Osteoblast (primary cell): ENCODE data around the gene CIAPIN1. TPM values are rescaled to one million over a fixed set of nuclear protein-coding genes. Genes with fewer than 3 reads are reported as not detected.

Experiments
- DNase-seq: peaks from one replicate; pipeline ENCODE4 v3.0.0; 2011; ENCODE audit warnings: low spot score, mixed read lengths; ENCODE audit not compliant: insufficient read length; ENCODE audit errors: missing footprints
- H2AFZ ChIP-seq: 2 replicates; pipeline ENCODE4 v1.6.0; 2011; ENCODE audit warnings: mild to moderate bottlenecking, low read length
- H3K27ac ChIP-seq: 2 replicates; pipeline ENCODE4 v1.5.1; 2011; ENCODE audit warnings: mild to moderate bottlenecking, low read depth, low read length, moderate library complexity
- H3K27me3 ChIP-seq: 2 replicates; pipeline ENCODE4 v1.6.0; 2012; ENCODE audit warnings: mild to moderate bottlenecking, control low read depth, inconsistent platforms, low read length, moderate library complexity; ENCODE audit not compliant: insufficient read depth
- H3K36me3 ChIP-seq: 2 replicates; pipeline ENCODE4 v1.5.1; 2011; ENCODE audit warnings: mild to moderate bottlenecking, low read length, control low read depth, moderate library complexity; ENCODE audit not compliant: insufficient read depth
- H3K4me1 ChIP-seq: 2 replicates; pipeline ENCODE4 v1.5.1; 2011; ENCODE audit warnings: mild to moderate bottlenecking, low read length, control low read depth, moderate library complexity; ENCODE audit not compliant: insufficient read depth
- H3K4me2 ChIP-seq: 2 replicates; pipeline ENCODE4 v1.6.0; 2011; ENCODE audit warnings: mild to moderate bottlenecking, low read length; ENCODE audit not compliant: insufficient read depth
- H3K4me3 ChIP-seq: fragments of 200-600 bp; sonication (generic); 3 replicates; pipeline ENCODE4 v1.5.1; 2012; ENCODE audit warnings: mild to moderate bottlenecking, low read length, inconsistent platforms; ENCODE audit not compliant: insufficient read depth
- H3K79me2 ChIP-seq: 2 replicates; pipeline ENCODE4 v1.6.0; 2012; ENCODE audit warnings: mild to moderate bottlenecking, low read length, control low read depth, inconsistent platforms; ENCODE audit not compliant: insufficient read depth
- H3K9me3 ChIP-seq: 2 replicates; pipeline ENCODE4 v1.5.1; 2011; ENCODE audit warnings: low read depth, low read length, control low read depth
- H4K20me1 ChIP-seq: 2 replicates; pipeline ENCODE4 v1.6.0; 2012; ENCODE audit warnings: mild to moderate bottlenecking, low read length, control low read depth; ENCODE audit not compliant: insufficient read depth
- CTCF ChIP-seq: IDR thresholded peaks from 2 replicates; pipeline ENCODE4 v1.5.1; 2011; ENCODE audit warnings: mild to moderate bottlenecking, low read depth, low read length, moderate library complexity; ENCODE audit errors: extremely low read depth
- total RNA-seq: library from RNA; depleted of rRNA; stranded (reverse); fragments of >200 nt; gene quantifications from 2 replicates; pipeline ENCODE4 v1.2.3, GENCODE V29; 2012

CIAPIN1 gene
- total RNA-seq = 39.8 and 45.1 TPM in 2 replicates

GRCh38 chr16:57447186-57447962, at the start of gene CIAPIN1, which contains the start of gene COQ9:
TSS of gene CIAPIN1 (minus strand) at chr16:57447385. CDS start at chr16:57440928, 6,457 bp downstream.
TSS of gene COQ9 (plus strand) at chr16:57447479. CDS start at chr16:57447506, 27 bp downstream.
- H3K36me3 ChIP-seq = peaks cover 19% of the 10 kb centered on the region
- no peaks in the 10 kb centered on the region for H3K27me3 ChIP-seq
- H2AFZ ChIP-seq = peak within 1 kb of the TSS; percentile 94
- H3K27ac ChIP-seq = peak within 1 kb of the TSS; percentile 90
- H3K79me2 ChIP-seq = peaks cover 72% of the 10 kb centered on the region
- H3K9me3 ChIP-seq = no peaks in the 10 kb centered on the region
- peaks cover 18% of the 10 kb centered on the region for H3K4me1 ChIP-seq
- no peak for TF ChIP-seq CTCF
- peak within 1 kb of the TSS; percentile 100 for H3K4me2 ChIP-seq
- H3K4me3 ChIP-seq = peak within 1 kb of the TSS; percentile 94
- H4K20me1 ChIP-seq = no peaks in the 10 kb centered on the region
- DNase-seq = peak; percentile 97

- Histone ChIP-seq H3K4me2 (no peak overlapping the region), H3K27ac (no peak overlapping the region), H3K27me3 (peaks cover 18% of the 10 kb centered on the region), H3K9me3 (no peaks in the 10 kb centered on the region), H2AFZ (no peak overlapping the region), H3K4me3 (no peak overlapping the region), H3K79me2 (no peaks in the 10 kb centered on the region), H3K4me1 (no peaks in the 10 kb centered on the region), H4K20me1 (no peaks in the 10 kb centered on the region), H3K36me3 (no peaks in the 10 kb centered on the region)
- no peak for TF ChIP-seq CTCF
- peak; percentile 9 for DNase-seq
These were observed 46.6 kb upstream of the CIAPIN1 start for GRCh38 chr16:57493767-57494166.

GRCh38 chr16:57489229-57489628, 42.0 kb upstream of the CIAPIN1 start:
- Histone ChIP-seq H4K20me1 (no peaks in the 10 kb centered on the region), H2AFZ (no peak overlapping the region), H3K9me3 (no peaks in the 10 kb centered on the region), H3K27me3 (peaks cover 14% of the 10 kb centered on the region), H3K79me2 (no peaks in the 10 kb centered on the region), H3K36me3 (no peaks in the 10 kb centered on the region), H3K4me3 (no peak overlapping the region), H3K4me2 (no peak overlapping the region), H3K27ac (no peak overlapping the region), H3K4me1 (peaks cover 13% of the 10 kb centered on the region)
- no peak for TF ChIP-seq CTCF
- DNase-seq = no peak
